IMR-90 (cell line): ENCODE data around the gene TYW5. TPM values are rescaled to one million over a fixed set of nuclear protein-coding genes. Genes with fewer than 3 reads are reported as not detected.

Experiments used
- ATAC-seq: fragments of 200-7000 bp; cut with Tn5 transposase; 2 replicates; pipeline ENCODE4 v1.9.1; 2020; ENCODE audit warnings: low read depth, mild to moderate bottlenecking, moderate library complexity
- BruUV-seq: library from RNA; stranded (reverse); fragments of 400-500 nt; replicated peaks from 2 replicates; lab custom pipeline; 2021; lab: Mats Ljungman, UMichigan
- CTCF ChIA-PET: fragments of 300-600 bp; formaldehyde crosslinking; extraction: SDS; loops from one replicate; lab custom pipeline; 2021; ENCODE audit warnings: antibody characterized with exemption; lab: Yijun Ruan, JAX
- POLR2A ChIA-PET: fragments of 300-600 bp; sonication (Branson Sonifier 250); formaldehyde crosslinking; loops from one replicate; lab custom pipeline; 2022; ENCODE audit warnings: antibody characterized with exemption; ENCODE audit not compliant: unreplicated experiment; lab: Charles Lee
- DNase-seq: peaks from one replicate; pipeline ENCODE4 v3.0.0; 2013
- H2AFZ ChIP-seq: replicated peaks from 2 replicates; pipeline ENCODE3; 2013; ENCODE audit warnings: low read length, mild to moderate bottlenecking; ENCODE audit not compliant: poor library complexity
- H2AK5ac ChIP-seq: 2 replicates; pipeline ENCODE4 v1.6.1; 2013; ENCODE audit warnings: low read depth, low read length, inconsistent platforms
- H2AK9ac ChIP-seq: replicated peaks from 2 replicates; pipeline ENCODE3; 2013; ENCODE audit warnings: mild to moderate bottlenecking, low read depth, low read length, moderate library complexity; ENCODE audit not compliant: poor library complexity
- H2BK120ac ChIP-seq: 2 replicates; pipeline ENCODE4 v1.6.1; 2013; ENCODE audit warnings: low read depth, low read length, inconsistent platforms
- H2BK15ac ChIP-seq: 3 replicates; pipeline ENCODE4 v1.6.1; 2013; ENCODE audit warnings: low read depth, low read length, inconsistent platforms
- H2BK20ac ChIP-seq: 2 replicates; pipeline ENCODE4 v1.6.1; 2013; ENCODE audit warnings: low read depth, mild to moderate bottlenecking, inconsistent platforms, low read length, moderate library complexity
- H2BK5ac ChIP-seq: 2 replicates; pipeline ENCODE4 v1.6.1; 2013; ENCODE audit warnings: mild to moderate bottlenecking, low read depth, low read length, inconsistent platforms; ENCODE audit not compliant: poor library complexity, severe bottlenecking
- H3K14ac ChIP-seq: replicated peaks from 2 replicates; pipeline ENCODE4 v1.6.1; 2013; ENCODE audit warnings: low read depth, low read length, inconsistent platforms
- H3K18ac ChIP-seq: 2 replicates; pipeline ENCODE4 v1.6.1; 2013; ENCODE audit warnings: low read depth, low read length, control low read depth
- H3K23ac ChIP-seq: 2 replicates; pipeline ENCODE4 v1.6.1; 2013; ENCODE audit warnings: low read depth, low read length, inconsistent platforms
- H3K27ac ChIP-seq: 2 replicates; pipeline ENCODE4 v1.5.1; 2013; ENCODE audit warnings: mild to moderate bottlenecking, control low read depth, low read length; ENCODE audit not compliant: insufficient read depth
- H3K27me3 ChIP-seq: 2 replicates; pipeline ENCODE4 v1.6.1; 2013; ENCODE audit warnings: low read length; ENCODE audit not compliant: control insufficient read depth, insufficient read depth
- H3K36me3 ChIP-seq: 2 replicates; pipeline ENCODE4 v1.6.1; 2013; ENCODE audit warnings: low read length, mixed read lengths; ENCODE audit not compliant: control insufficient read depth, insufficient read depth
- H3K4ac ChIP-seq: 2 replicates; pipeline ENCODE4 v1.6.1; 2013; ENCODE audit warnings: low read depth, low read length, inconsistent platforms
- H3K4me1 ChIP-seq: 2 replicates; pipeline ENCODE4 v1.6.1; 2013; ENCODE audit warnings: low read length, mixed read lengths; ENCODE audit not compliant: control insufficient read depth, insufficient read depth
- H3K4me2 ChIP-seq: 2 replicates; pipeline ENCODE4 v1.6.1; 2013; ENCODE audit warnings: low read depth, mild to moderate bottlenecking, control low read depth, low read length, moderate library complexity
- H3K4me3 ChIP-seq: 2 replicates; pipeline ENCODE4 v1.5.1; 2013; ENCODE audit warnings: low read depth, mild to moderate bottlenecking, control low read depth, low read length, moderate library complexity; ENCODE audit not compliant: insufficient read depth
- H3K56ac ChIP-seq: 2 replicates; pipeline ENCODE4 v1.6.1; 2013; ENCODE audit warnings: low read length, inconsistent platforms; ENCODE audit not compliant: insufficient read depth; ENCODE audit errors: extremely low read depth
- H3K79me1 ChIP-seq, 2 experiments: 2 replicates each; pipeline ENCODE4 v1.6.1; 2013; ENCODE audit warnings: low read length in 2 of 2, inconsistent platforms in 1 of 2, low read depth in 1 of 2
- H3K9ac ChIP-seq: 2 replicates; pipeline ENCODE4 v1.6.1; 2013; ENCODE audit warnings: low read depth, low read length, control low read depth
- H3K9me1 ChIP-seq: 2 replicates; pipeline ENCODE4 v1.6.1; 2013; ENCODE audit warnings: low read length, inconsistent platforms; ENCODE audit not compliant: insufficient read depth
- H3K9me3 ChIP-seq: 2 replicates; pipeline ENCODE4 v1.6.1; 2013; ENCODE audit warnings: low read length; ENCODE audit not compliant: control insufficient read depth, insufficient read depth
- H4K20me1 ChIP-seq: 2 replicates; pipeline ENCODE4 v1.6.1; 2013; ENCODE audit warnings: low read length, inconsistent platforms; ENCODE audit not compliant: insufficient read depth
- H4K5ac ChIP-seq: 2 replicates; pipeline ENCODE4 v1.6.1; 2013; ENCODE audit warnings: mild to moderate bottlenecking, low read depth, low read length, control low read depth
- H4K8ac ChIP-seq, 2 experiments: 2 replicates each; pipeline ENCODE4 v1.6.1; 2013; ENCODE audit warnings: low read depth in 2 of 2, low read length in 2 of 2, control low read depth in 1 of 2, inconsistent platforms in 1 of 2
- H4K91ac ChIP-seq: 2 replicates; pipeline ENCODE4 v1.6.1; 2013; ENCODE audit warnings: low read depth, low read length, inconsistent platforms; ENCODE audit not compliant: insufficient read depth
- BHLHE40 ChIP-seq: fragments of 150-350 bp; IDR thresholded peaks from 2 replicates; pipeline ENCODE4 v1.6.1; 2016; ENCODE audit warnings: mild to moderate bottlenecking, low read depth, low read length
- CEBPB ChIP-seq: IDR thresholded peaks from 2 replicates; pipeline ENCODE4 v1.6.1; 2012; ENCODE audit warnings: low read depth, low read length, improper control_type of control experiment
- CHD1 ChIP-seq: IDR thresholded peaks from 2 replicates; pipeline ENCODE4 v1.6.1; 2012; ENCODE audit warnings: low read depth, low read length, improper control_type of control experiment
- CTCF ChIP-seq: conservative IDR thresholded peaks from 2 replicates; pipeline ENCODE4 v1.5.1; 2012; ENCODE audit warnings: mild to moderate bottlenecking, low read depth, low read length, improper control_type of control experiment
- ELK1 ChIP-seq: fragments of 150-350 bp; IDR thresholded peaks from 2 replicates; pipeline ENCODE4 v1.6.1; 2016; ENCODE audit warnings: low read depth, mild to moderate bottlenecking, low read length, moderate library complexity, borderline replicate concordance
- FOS ChIP-seq: fragments of 150-350 bp; IDR thresholded peaks from 2 replicates; pipeline ENCODE4 v1.6.1; 2016; ENCODE audit warnings: low read depth, low read length
- MAFK ChIP-seq: IDR thresholded peaks from 2 replicates; pipeline ENCODE4 v1.6.1; 2012; ENCODE audit warnings: low read depth, low read length, improper control_type of control experiment
- MAZ ChIP-seq: IDR thresholded peaks from 2 replicates; pipeline ENCODE4 v1.6.1; 2012; ENCODE audit warnings: low read depth, mild to moderate bottlenecking, low read length, improper control_type of control experiment, moderate library complexity, borderline replicate concordance
- MXI1 ChIP-seq: IDR thresholded peaks from 2 replicates; pipeline ENCODE4 v1.6.1; 2012; ENCODE audit warnings: low read depth, mild to moderate bottlenecking, low read length, moderate library complexity, borderline replicate concordance
- NFE2L2 ChIP-seq: fragments of 150-350 bp; IDR thresholded peaks from 2 replicates; pipeline ENCODE4 v1.6.1; 2016; ENCODE audit warnings: low read depth, mild to moderate bottlenecking, low read length
- POLR2A ChIP-seq: IDR thresholded peaks from 2 replicates; pipeline ENCODE4 v1.6.1; 2012; ENCODE audit warnings: mild to moderate bottlenecking, low read depth, low read length
- RAD21 ChIP-seq: IDR thresholded peaks from 2 replicates; pipeline ENCODE4 v1.6.1; 2012; ENCODE audit warnings: low read length, improper control_type of control experiment
- RCOR1 ChIP-seq: IDR thresholded peaks from 2 replicates; pipeline ENCODE4 v1.6.1; 2012; ENCODE audit warnings: mild to moderate bottlenecking, low read length, improper control_type of control experiment; ENCODE audit not compliant: insufficient replicate concordance
- RFX5 ChIP-seq: IDR thresholded peaks from 2 replicates; pipeline ENCODE4 v1.8.0; 2012; ENCODE audit warnings: low read depth, mild to moderate bottlenecking, low read length, moderate library complexity
- SMC3 ChIP-seq: fragments of 150-350 bp; IDR thresholded peaks from 2 replicates; pipeline ENCODE4 v1.6.1; 2016; ENCODE audit warnings: low read depth, mild to moderate bottlenecking, antibody characterized with exemption, low read length, moderate library complexity
- USF2 ChIP-seq: fragments of 150-350 bp; IDR thresholded peaks from 2 replicates; pipeline ENCODE4 v1.6.1; 2017; ENCODE audit warnings: mild to moderate bottlenecking, antibody characterized with exemption, low read length, low read depth
- WGBS, 2 experiments: methylation state at CpG; one replicate each; pipeline versions ENCODE4 v1.1.5 to v1.1.7; 2013; ENCODE audit warnings: missing lambda C conversion rate in 2 of 2; ENCODE audit not compliant: insufficient read length in 1 of 2; ENCODE audit errors: extremely low coverage in 2 of 2; 5-methylcytosine and 5-hydroxymethylcytosine counted together
- dilution Hi-C: fragments of 300-500 bp; cut with HindIII; formaldehyde crosslinking; loops from one replicate; pipeline ENCODE4 v1.14.3; 2018; ENCODE audit warnings: low sequenced_read_pairs; ENCODE audit not compliant: unreplicated experiment
- in situ Hi-C: fragments of 300-500 bp; cut with MboI; formaldehyde crosslinking; loops from 3 replicates; pipeline ENCODE4 v1.14.3; 2019; ENCODE audit warnings: low sequenced_read_pairs, inconsistent platforms, mixed read lengths
- intact Hi-C: fragments of 100-400 bp; cut with micrococcal nuclease; formaldehyde crosslinking; loops from 2 replicates; pipeline ENCODE4 v1.10.0; 2022
- polyA plus RNA-seq, 3 experiments: library from polyadenylated mRNA; depleted of rRNA; stranded (reverse); fragments of >200 nt; gene quantifications; 2 replicates each; pipeline ENCODE4 v1.2.3, GENCODE V29; 2012; ENCODE audit warnings: low replicate concordance in 1 of 3
- total RNA-seq: library from RNA; depleted of rRNA; stranded (reverse); fragments of >200 nt; gene quantifications from 2 replicates; pipeline ENCODE4 v1.2.3, GENCODE V29; 2012

Gene TYW5
- total and polyA plus RNA-seq, 2 of the 4 experiments (the other 2 are of a cell fraction): 3.8 to 4.0 TPM

- H3K79me1 ChIP-seq: peaks cover 7 to 32% of the 10 kb centered on the region in 2 experiments; a peak in 3 of 4 replicates
- WGBS, 2 experiments: no CpG with 5 or more reads among the region's 1 CpG
These were observed 28.5 kb downstream of the TYW5 start for GRCh38 chr2:199926806-199927205.

More at GRCh38 chr2:199926806-199927205, 28.5 kb downstream of the TYW5 start:
- no peak overlapping the region for H2AK5ac ChIP-seq
- H3K4ac ChIP-seq: no peak overlapping the region
- in situ Hi-C loops (no loop called here), intact Hi-C loops (no loop called here), dilution Hi-C loops (no loop called here)
- H3K18ac ChIP-seq: no peak overlapping the region
- no peak for ATAC-seq
- TF ChIP-seq CTCF (no peak), CHD1 (no peak), MAZ (no peak), CEBPB (no peak), USF2 (no peak), POLR2A (no peak), BHLHE40 (no peak), MXI1 (no peak), FOS (no peak), RAD21 (no peak), MAFK (no peak), ELK1 (no peak), RCOR1 (no peak), NFE2L2 (no peak), RFX5 (no peak), SMC3 (no peak)
- no peaks in the 10 kb centered on the region for H3K9me3 ChIP-seq
- H2AK9ac ChIP-seq: no peak overlapping the region
- no peak overlapping the region for H3K23ac ChIP-seq
- H4K5ac ChIP-seq: no peak overlapping the region
- no TSS peak for BruUV-seq
- no peak overlapping the region for H2BK20ac ChIP-seq
- no peak overlapping the region for H3K14ac ChIP-seq
- peaks cover 3% of the 10 kb centered on the region; the same call in 1 of the 2 replicates for H4K20me1 ChIP-seq
- no peak overlapping the region for H2AFZ ChIP-seq
- H2BK120ac ChIP-seq: no peak overlapping the region
- no peak overlapping the region for H2BK15ac ChIP-seq
- H3K4me3 ChIP-seq: no peak overlapping the region
- DNase-seq: no peak
- H3K56ac ChIP-seq: no peak overlapping the region
- CTCF ChIA-PET: interaction anchor here (0.7 kb wide), 1 partner anchor 40 kb away, joined by 3 read pairs; no protein-coding TSS in a partner anchor
- 0 out of 2 replicates have a peak, but pooled peaks cover 4% of the 10 kb centered on the region for H3K4me1 ChIP-seq
- no peak overlapping the region for H3K27ac ChIP-seq
- no peak overlapping the region for H4K8ac ChIP-seq
- H3K9ac ChIP-seq: no peak overlapping the region
- no peak overlapping the region for H3K4me2 ChIP-seq
- peaks cover 6% of the 10 kb centered on the region for H3K36me3 ChIP-seq
- H3K27me3 ChIP-seq: no peaks in the 10 kb centered on the region
- peaks cover 9% of the 10 kb centered on the region; the same call in 1 of the 2 replicates for H3K9me1 ChIP-seq
- H2BK5ac ChIP-seq: no peak overlapping the region
- no peak overlapping the region for H4K91ac ChIP-seq
- POLR2A ChIA-PET: no interaction called here
